Measurements from ENCODE around the gene RHBDD1.
"Not testable (repeated sequence)": the region's sequence is repeated elsewhere in the genome, so short reads cannot be mapped to it uniquely, and the experiment has no call there.

The RHBDD1 gene

GRCh38 chr2:226832061-226832460, 3.8 kb upstream of the RHBDD1 start:
- no peak for DNase-seq (ENCODE audit: low spot score)
- in situ Hi-C loops (cut with MboI; ENCODE audit: low sequenced_read_pairs, unreplicated experiment) = no loop called here
- TF ChIP-seq, protein P1, sequence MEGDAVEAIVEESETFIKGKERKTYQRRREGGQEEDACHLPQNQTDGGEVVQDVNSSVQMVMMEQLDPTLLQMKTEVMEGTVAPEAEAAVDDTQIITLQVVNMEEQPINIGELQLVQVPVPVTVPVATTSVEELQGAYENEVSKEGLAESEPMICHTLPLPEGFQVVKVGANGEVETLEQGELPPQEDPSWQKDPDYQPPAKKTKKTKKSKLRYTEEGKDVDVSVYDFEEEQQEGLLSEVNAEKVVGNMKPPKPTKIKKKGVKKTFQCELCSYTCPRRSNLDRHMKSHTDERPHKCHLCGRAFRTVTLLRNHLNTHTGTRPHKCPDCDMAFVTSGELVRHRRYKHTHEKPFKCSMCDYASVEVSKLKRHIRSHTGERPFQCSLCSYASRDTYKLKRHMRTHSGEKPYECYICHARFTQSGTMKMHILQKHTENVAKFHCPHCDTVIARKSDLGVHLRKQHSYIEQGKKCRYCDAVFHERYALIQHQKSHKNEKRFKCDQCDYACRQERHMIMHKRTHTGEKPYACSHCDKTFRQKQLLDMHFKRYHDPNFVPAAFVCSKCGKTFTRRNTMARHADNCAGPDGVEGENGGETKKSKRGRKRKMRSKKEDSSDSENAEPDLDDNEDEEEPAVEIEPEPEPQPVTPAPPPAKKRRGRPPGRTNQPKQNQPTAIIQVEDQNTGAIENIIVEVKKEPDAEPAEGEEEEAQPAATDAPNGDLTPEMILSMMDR (IDR thresholded peaks at IDR 0.05; ENCODE audit: borderline replicate concordance, control extremely low read depth, extremely low read depth, insufficient read depth, missing control alignments) = no peak

DNA sequence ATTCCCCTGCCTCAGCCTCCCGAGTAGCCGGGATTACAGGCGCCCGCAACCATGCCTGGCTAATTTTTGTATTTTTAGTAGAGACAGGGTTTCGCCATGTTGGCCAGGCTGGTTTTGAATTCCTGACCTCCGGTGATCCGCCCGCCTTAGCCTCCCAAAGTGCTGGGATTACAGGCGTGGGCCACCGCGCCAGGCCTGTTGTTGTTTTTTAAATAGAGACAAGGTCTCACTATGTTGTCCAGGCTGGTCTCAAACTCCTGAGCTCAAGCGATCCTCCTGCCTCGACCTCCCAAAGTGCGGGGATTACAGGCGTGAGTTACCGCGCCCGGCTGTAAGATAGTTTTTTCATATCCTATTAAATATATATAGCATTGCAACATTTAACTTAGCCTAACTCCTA, 974 bp upstream of the RHBDD1 start:
- in situ Hi-C loops (cut with MboI; ENCODE audit: low sequenced_read_pairs, unreplicated experiment); DNase-seq (ENCODE audit: low spot score): not testable (repeated sequence)

- DNase-seq (ENCODE audit: low spot score) = no peak
- in situ Hi-C loops (cut with MboI; ENCODE audit: low sequenced_read_pairs, unreplicated experiment) = no loop called here
- TF ChIP-seq, protein P1 (IDR thresholded peaks at IDR 0.05; ENCODE audit: borderline replicate concordance, control extremely low read depth, extremely low read depth, insufficient read depth, missing control alignments) = no peak
Observed at GRCh38 chr2:226835420-226835795, 446 bp upstream of the RHBDD1 start.

GRCh38 chr2:226836548-226836885, 663 bp downstream of the RHBDD1 start:
- in situ Hi-C loops (cut with MboI; ENCODE audit: low sequenced_read_pairs, unreplicated experiment) = no loop called here
- TF ChIP-seq, protein P1 (IDR thresholded peaks at IDR 0.05; ENCODE audit: borderline replicate concordance, control extremely low read depth, extremely low read depth, insufficient read depth, missing control alignments) = no peak

GRCh38 chr2:226837334-226837733, 1.5 kb downstream of the RHBDD1 start:
- TF ChIP-seq, protein P1 (IDR thresholded peaks at IDR 0.05; ENCODE audit: borderline replicate concordance, control extremely low read depth, extremely low read depth, insufficient read depth, missing control alignments) = no peak
- in situ Hi-C loops (cut with MboI; ENCODE audit: low sequenced_read_pairs, unreplicated experiment) = no loop called here
- no peak for DNase-seq (ENCODE audit: low spot score)

More at GRCh38 chr2:226836548-226836885, 663 bp downstream of the RHBDD1 start:
- no peak for DNase-seq (ENCODE audit: low spot score)

DNA sequence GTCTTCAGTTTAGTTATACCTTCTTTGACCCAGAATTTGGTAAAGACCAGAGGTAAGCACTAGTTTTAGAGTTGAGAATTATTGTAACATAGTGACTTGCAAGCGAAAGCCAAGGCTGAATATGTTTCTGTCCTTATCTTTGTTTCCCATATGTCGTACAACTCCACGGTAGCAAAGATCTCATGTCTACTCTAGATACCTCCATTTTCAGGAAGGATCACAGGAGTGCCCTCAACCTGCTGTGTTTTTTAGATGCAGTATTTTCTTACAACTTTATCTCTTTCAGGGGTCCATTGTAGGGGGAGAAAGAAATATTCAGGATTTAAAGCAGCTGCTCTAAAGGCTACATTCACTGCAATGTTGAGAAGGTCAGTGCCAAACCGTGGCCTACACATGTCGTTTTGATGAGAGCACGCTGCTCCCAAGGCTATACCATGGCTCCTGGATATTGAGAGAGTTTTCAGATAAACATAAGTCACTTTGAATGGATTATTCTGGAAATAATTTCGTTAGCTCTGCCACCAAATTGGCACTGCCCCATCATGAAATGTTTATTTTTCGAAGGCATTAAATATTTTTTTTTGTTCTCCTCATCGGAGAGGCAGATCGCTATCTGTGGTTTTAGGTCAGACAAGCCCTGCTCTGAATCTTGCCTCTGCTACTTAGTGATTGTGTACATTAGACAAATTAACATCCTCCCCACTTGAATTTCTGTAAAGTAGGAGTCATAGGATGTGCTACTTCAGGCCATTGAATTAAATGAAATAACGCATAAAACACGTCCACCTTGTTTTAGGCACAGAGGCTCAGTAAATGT, 2.1 kb downstream of the RHBDD1 start:
- in situ Hi-C loops (cut with MboI; ENCODE audit: low sequenced_read_pairs, unreplicated experiment) = no loop called here
- no peak for DNase-seq (ENCODE audit: low spot score)
- TF ChIP-seq, protein P1 (IDR thresholded peaks at IDR 0.05; ENCODE audit: borderline replicate concordance, control extremely low read depth, extremely low read depth, insufficient read depth, missing control alignments) = no peak

DNA sequence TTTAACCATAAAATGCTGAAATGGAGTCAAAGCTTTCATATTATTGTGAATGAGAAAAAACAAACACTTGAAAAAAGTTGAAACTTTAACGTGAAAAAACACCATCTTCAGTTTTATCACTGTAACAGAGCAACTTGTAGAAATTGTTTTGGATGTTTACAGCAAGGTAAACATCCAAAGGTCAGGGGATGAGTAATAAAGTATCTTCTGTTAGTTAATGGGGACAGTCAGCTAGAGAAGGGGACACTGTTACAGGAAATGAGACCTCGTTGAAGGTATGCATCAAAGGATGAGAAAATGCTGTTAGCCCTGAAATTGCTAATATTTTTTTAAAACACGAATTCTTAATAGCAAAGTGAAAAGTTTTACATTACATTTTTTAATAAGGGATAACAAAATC, 2.9 kb downstream of the RHBDD1 start:
- TF ChIP-seq, protein P1 (IDR thresholded peaks at IDR 0.05; ENCODE audit: borderline replicate concordance, control extremely low read depth, extremely low read depth, insufficient read depth, missing control alignments) = no peak
- in situ Hi-C loops (cut with MboI; ENCODE audit: low sequenced_read_pairs, unreplicated experiment) = no loop called here

More for the DNA sequence above, 2.9 kb downstream of the RHBDD1 start:
- no peak for DNase-seq (ENCODE audit: low spot score)

Data from GM13976 (cell line).